Measurements from ENCODE around the gene RIC8A.

The RIC8A gene

DNA sequence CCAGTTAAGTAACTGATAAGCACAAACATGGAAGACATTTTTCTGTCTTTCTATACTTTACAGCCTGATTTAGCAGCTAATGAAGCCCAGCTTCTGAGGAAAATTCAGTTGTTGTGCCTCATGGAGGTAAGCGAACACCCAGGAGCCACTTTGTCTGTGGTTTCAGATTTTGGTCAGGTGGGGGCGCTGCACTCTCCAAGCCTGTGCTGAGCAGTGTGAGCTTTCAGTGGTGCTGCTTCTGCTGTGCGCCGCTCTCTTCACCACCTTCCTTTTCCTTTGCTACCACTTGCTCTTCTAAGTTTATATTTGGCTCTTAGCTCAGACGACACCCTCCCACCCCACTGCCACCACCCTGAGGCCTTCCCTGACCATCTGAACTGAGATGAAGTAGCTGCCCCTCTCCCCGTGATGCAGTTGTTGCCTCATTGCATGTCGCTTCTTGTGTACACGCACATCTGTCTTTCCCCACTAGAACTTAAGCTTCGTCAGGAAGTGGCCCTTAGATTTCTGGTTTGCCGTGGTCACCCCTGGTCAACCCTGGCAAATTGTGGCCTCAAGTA lies 43.3 kb downstream of the RIC8A start:
- FAIRE-seq = peak; percentile 92

DNA sequence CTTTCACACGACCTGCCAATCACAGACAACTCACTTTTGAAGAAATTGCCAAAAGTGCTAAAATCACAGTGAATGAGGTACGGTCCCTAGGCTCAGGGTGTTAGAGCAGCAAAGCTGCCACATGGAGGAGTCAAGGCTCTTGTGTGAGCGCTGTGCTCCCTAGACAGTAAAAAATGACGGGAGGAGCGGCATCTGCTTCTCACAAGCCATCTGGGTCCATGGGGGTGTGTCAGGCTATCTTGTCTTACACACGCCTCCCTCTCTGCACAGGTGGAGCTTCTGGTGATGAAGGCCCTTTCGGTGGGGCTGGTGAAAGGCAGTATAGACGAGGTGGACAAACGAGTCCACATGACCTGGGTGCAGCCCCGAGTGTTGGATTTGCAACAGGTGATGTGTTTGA lies 44.0 kb downstream of the RIC8A start:
- FAIRE-seq = no peak

DNA sequence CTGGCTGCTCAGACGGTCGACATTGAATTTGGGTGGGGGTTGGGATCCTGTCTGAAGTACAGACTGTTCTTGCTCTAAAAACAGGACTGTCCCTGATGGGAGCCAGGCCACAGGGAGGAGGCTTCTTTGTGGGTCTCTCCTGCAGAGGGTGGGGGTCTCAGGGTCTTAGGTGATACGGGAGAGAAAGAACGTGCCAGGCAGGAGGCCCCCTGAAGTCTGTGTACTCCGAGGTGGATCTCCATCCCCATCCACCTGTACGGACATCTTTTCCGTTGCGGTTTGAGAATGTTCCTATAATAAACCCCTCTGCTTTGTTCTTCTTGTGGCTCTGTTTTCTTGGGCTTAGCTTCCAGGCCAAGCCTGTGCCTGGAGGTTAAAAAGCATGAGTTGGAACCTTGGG lies 45.2 kb downstream of the RIC8A start:
- no peak for FAIRE-seq

DNA sequence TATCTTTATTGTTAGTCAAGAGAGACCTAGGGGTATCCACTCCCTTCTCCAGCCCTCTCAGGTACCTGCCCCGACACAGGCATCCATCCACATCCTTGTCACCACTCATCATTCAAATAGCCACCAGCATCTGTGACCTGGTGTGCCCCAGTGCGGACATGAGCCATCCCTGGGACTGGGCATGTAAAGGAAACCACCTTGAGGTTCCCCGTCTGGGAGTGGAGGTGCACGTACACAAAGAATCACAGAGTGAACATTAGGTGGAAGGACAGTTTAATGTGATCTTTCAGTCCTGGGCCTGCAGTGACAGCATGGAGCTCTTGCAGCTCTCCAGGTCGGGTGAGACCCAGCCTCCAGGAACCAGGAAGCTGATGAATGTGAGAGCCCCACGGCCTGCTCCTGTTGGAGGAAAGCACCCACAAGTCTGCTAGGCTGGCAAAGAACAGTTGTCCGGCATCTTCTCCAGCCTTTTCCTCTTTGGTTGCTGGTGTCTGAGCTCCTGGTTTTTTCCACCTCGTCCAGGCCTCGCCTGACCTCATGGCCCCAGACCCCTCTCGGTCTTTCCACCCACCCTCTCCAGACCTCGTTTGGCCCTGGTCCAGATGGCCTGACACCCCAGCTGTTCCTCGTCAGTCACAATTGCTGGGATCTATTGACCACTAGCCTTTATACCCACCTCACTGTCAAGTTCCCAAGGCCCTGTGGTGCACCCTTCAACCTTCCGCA lies 45.8 kb downstream of the RIC8A start:
- FAIRE-seq = no peak

DNA sequence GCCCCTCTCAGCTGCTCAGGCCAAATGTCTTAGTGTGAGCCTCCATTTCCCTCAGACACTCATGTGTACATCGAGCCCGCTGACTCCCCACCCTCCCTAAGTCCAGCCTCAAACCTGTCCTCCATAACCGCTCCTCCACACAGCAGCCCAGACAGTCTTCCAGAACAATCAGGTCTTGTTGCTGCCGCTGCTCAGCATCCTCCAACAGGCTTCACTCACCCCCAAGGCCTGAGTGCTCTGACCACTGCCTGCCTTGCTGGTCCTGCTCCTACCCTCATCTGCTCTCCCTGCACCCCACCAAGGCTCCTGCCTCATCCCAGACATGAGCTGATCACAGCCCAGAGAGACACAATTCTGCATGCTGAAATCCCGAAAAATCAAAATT lies 46.4 kb downstream of the RIC8A start:
- FAIRE-seq = no peak

DNA sequence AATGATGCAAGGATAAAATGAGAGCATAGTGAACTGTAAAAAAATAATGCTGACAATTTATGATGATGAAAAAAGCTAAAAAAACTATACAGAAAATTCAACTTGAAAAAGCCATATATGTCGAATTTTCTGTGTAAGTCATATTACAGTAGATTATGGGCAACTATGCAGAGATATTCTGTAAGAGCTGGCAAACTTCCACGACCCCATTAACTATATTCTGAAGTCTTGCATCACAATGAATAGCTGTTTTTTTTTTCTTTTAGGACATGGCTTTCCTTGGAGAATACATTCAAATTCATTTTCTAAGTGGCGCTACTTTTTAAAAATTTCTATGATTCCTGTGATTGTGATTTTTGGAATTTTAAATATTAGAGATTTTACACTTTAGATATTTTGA lies 47.7 kb downstream of the RIC8A start:
- peak; percentile 33 for FAIRE-seq

DNA sequence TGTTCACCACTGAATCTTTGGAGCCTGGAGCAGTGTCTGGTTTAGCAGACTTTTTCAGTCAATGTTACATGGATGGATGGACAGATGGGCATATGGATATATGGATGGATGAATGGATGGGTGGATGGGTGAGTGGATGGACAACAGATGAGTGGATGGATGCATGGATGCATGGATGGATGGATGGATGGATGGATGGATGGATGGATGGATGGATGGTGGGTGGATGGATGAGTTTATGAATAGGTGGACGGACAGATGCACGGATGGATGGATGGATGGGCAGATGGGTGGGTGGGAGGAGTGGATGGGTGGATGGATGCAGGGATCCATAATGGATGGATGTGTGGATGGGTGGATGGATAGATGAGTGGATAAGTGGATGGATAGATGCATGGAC lies 48.3 kb downstream of the RIC8A start:
- FAIRE-seq = no peak

DNA sequence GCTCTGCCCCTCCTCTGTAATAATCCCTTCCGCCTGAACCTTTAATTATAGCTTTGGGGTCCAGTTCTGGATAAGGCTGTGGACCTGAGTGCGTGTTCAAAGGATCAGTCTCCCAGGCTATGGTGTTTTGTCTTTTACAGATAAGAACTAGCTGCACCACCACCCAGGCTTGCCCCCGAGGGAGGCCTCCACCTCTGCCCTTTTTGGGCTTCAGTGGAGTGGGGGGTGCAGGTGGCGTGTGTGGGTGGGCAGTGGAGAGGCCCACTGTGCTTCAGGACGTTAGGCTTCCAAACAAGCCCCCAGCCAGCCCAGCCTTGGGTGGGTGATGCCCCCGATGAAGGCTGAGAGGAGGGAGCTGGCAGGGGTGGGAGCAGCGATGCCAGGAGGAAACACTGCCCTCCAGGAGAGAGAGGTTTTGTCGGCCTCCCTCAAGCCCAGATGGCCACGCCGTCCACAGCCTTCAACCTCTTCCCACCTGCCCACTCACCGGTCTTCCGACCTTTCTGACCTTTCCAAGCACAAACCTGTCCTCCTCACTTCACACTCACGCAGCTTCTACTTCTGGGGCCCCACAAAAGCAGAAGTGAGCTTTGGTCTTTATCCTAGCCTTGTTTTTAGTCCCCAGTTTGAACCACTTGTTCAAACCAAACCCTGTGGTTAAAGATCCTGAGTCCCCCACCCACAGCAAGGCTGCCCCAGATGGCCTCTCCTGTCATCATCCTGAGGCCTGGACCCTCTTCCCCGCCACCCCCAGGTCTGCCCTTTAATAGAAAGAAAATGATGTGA lies 49.6 kb downstream of the RIC8A start:
- FAIRE-seq = no peak

DNA sequence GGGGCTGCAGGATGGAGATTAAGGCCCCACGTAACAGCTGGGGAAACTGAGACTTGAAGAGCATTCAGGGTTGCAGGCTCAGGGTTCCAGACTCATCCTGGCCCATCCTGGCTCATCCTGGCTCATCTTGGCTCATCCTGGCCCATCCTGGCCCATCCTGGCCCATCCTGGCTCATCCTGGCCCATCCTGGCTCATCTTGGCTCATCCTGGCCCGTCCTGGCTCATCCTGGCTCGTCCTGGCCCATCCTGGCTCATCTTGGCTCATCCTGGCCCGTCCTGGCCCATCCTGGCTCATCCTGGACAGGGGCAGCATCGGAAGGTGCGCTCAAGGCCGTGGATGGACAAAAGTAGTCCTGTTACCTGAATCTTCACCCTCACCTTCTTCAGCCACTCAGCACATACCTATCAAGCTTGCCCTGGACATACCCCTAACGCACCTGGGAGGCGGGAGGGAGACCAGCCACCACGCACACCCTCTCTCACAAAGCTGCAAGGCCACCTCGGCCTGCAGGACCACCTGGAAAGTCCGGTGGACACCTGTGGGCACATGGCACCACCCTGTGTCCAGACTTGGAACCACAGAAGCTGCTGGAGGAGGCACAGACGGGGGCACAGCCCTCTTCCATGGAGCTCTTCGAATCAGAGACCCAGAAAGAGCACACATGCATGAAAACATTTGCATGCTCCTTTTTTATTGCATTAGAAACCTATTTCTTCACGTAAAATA lies 50.4 kb downstream of the RIC8A start:
- FAIRE-seq = no peak

DNA sequence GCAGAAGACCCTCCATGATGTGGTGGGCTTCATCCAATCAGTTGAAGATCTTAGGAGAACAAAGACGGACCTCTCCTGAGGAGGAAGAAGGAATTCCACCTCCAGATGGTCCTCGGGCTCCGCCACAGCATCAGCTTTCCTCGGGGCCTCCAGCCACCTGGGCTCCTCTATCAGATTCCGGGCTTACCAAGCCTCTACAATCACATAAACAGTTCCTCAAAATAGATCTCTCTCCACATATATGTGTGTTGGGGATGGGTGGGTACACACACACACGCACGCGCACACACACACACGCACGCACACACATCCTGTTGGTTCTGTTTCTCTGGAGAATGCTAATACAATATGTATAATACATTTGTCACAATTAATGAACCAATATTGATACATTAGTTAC lies 51.9 kb downstream of the RIC8A start:
- FAIRE-seq = no peak

DNA sequence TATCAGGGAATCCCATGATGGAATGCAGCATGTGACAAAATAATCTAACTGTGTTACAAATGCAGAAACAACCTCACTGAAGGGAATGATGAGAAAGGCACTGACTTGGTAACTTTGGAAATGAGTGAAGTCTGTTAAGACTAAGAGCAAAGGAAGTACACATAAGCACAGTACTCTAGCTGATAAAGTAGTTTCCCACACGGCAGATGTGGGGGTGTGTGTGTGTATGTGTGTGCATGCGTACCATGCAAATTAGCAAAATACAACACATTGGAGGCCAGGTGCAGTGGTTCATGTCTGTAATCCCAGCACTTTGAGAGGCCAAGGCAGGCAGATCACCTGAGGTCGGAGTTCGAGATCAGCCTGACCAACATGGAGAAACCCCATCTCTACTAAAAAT lies 54.1 kb downstream of the RIC8A start:
- FAIRE-seq = no peak
